A549 (cell line): ENCODE measurements around the gene PTRH1.

Experiments used
- CHD2 ChIP-seq: fragments of 150-350 bp; IDR thresholded peaks from 2 replicates; pipeline ENCODE4 v1.6.1; 2014; ENCODE audit warnings: low read length; ENCODE audit not compliant: partially characterized antibody
- EP300 ChIP-seq, 2 experiments: fragments of >200 bp; sonication (Bioruptor Twin); formaldehyde crosslinking; IDR thresholded peaks; 2 replicates in 1 of 2; 3 replicates in 1 of 2; pipeline ENCODE4 v1.6.1; 2016 to 2017
- HDAC2 ChIP-seq: fragments of 200-600 bp; sonication (generic); IDR thresholded peaks from 2 replicates; pipeline ENCODE4 v1.6.1; 2016
- HOXA7 ChIP-seq: fragments of 250-450 bp; sonication (Bioruptor Pico); IDR thresholded peaks from 2 replicates; pipeline ENCODE4 v1.5.0; 2020; ENCODE audit warnings: mild to moderate bottlenecking, moderate library complexity
- MAZ ChIP-seq: fragments of 150-350 bp; IDR thresholded peaks from 2 replicates; pipeline ENCODE4 v1.6.1; 2014; ENCODE audit warnings: antibody characterized with exemption, low read depth, low read length, borderline replicate concordance
- POLR2A ChIP-seq: IDR thresholded peaks from 2 replicates; pipeline ENCODE4 v1.6.1; 2012; ENCODE audit warnings: mild to moderate bottlenecking, low read length
- TF ChIP-seq, protein P1 (sequence below): fragments of >200 bp; sonication (Bioruptor Twin); formaldehyde crosslinking; IDR thresholded peaks from 3 replicates; pipeline ENCODE4 v1.5.1; 2016

DNA sequence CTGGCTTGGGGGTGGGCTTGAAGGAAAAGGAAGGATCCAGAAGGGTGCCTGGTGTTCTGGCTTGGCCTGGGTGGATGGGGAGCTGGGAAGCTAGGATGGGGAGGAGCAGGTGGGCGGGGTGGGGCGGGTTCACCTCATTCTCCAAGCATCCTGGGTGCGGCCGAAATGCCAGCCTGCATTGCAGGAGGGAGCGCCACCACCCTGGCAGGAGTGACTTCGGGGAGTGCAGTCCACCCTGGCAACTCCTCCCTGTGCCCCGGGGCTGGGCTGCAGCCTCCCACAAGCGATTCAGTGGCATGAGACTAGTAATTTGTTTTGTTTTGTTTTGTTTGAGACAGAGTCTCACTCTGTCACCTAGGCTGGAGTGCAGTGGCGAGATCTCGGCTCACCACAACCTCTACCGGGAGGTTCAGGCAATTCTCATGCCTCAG lies 5.9 kb upstream of the PTRH1 start:
- TF ChIP-seq, protein P1, sequence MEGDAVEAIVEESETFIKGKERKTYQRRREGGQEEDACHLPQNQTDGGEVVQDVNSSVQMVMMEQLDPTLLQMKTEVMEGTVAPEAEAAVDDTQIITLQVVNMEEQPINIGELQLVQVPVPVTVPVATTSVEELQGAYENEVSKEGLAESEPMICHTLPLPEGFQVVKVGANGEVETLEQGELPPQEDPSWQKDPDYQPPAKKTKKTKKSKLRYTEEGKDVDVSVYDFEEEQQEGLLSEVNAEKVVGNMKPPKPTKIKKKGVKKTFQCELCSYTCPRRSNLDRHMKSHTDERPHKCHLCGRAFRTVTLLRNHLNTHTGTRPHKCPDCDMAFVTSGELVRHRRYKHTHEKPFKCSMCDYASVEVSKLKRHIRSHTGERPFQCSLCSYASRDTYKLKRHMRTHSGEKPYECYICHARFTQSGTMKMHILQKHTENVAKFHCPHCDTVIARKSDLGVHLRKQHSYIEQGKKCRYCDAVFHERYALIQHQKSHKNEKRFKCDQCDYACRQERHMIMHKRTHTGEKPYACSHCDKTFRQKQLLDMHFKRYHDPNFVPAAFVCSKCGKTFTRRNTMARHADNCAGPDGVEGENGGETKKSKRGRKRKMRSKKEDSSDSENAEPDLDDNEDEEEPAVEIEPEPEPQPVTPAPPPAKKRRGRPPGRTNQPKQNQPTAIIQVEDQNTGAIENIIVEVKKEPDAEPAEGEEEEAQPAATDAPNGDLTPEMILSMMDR = no peak; the same call in 2 of the 3 replicates
- TF ChIP-seq CHD2 (no peak), MAZ (no peak), EP300 (IDR thresholded peaks at IDR 0.05) (no peak), HDAC2 (no peak), POLR2A (no peak), HOXA7 (CRISPR knock-in tag) (no peak)
